Epidermal melanocyte (primary cell): ENCODE data around the gene DAW1.
A peak's percentile ranks its signal among the peaks of the same experiment; 100 is the strongest.

Experiments used
- DNase-seq: peaks from one replicate; pipeline ENCODE4 v3.0.0; 2011; ENCODE audit warnings: low spot score; ENCODE audit not compliant: insufficient read length

Gene DAW1

DNA sequence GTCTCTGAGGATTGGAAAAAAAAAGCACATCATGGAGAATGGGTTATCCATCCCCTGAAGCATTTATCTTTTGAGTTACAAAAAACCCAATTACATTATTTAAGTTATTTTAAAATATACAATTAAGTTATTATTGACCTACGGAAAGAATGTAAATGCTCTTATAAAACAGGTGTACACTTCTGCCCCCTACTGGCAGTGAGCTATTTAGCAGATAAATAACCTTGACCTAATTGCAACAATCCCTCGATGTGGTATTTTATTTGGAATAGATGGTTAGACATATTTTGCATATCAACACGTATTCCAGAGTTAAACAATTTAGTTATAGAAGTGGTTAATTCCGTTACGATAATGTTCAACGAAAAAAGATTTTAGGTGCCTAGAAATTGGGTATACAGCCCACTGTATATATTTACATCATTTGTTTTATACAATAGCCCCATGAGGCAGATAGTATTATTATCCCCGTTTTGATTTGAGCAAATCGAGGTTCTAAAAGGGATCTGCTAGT, 9.1 kb upstream of the DAW1 start:
- DNase-seq = no peak

- peak; percentile 36 for DNase-seq
These were observed 8.5 kb upstream of the DAW1 start for GRCh38 chr2:227862741-227863588.

GRCh38 chr2:227864161-227864756, 7.2 kb upstream of the DAW1 start:
- no peak for DNase-seq

- no peak for DNase-seq
These were observed 6.1 kb upstream of the DAW1 start for GRCh38 chr2:227865291-227865690.

DNA sequence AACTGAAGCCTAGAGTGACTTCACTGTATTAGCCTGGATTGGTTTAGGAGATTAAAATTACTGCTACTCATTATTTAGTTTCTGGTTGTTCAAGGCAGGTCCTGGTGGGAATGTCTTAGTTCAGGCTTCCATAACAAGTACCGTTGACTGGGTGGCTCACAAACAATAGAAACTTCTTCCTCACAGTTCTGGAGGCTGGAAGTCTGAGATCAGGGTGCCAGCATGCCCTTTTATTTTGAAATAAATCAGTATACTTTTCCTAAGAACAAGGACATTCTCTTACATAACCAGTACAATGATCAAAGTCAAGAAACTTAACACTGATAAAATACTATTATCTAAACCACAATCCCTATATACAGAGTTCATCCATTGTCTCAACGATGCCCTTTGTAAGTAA, 4.0 kb upstream of the DAW1 start:
- DNase-seq = no peak

- DNase-seq = no peak
These were observed 589 bp upstream of the DAW1 start for GRCh38 chr2:227870710-227871374.

- DNase-seq = no peak
These were observed 1.2 kb downstream of the DAW1 start for GRCh38 chr2:227872676-227873075.

- no peak for DNase-seq
These were observed 4.9 kb downstream of the DAW1 start for GRCh38 chr2:227876300-227876801.

- DNase-seq = no peak
These were observed 6.2 kb downstream of the DAW1 start for GRCh38 chr2:227877421-227878310.

- no peak for DNase-seq
These were observed 9.0 kb downstream of the DAW1 start for GRCh38 chr2:227880460-227880859.

GRCh38 chr2:227881866-227882517, 10.6 kb downstream of the DAW1 start:
- DNase-seq = no peak

DNA sequence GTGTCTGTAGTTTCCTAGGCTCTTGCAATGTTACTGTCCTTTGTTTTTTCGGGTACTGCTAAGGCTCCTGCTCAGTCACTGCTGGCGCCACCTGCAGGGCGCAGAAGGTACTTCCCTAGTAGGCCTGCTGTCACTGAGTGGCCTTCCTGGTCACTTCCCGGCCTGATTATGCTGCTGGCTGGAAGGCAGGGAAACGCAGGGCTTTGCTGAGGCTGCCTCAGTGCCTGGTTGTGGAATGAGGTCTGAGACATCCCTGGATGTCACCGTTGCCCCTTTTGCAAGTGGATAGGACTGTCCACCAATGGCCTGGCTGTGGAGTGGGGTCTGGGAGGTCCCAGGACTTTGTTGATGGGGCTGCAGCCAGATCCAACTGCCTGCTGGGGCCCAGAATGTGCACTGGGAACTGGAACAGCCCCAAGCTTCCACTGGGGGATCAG, 13.1 kb downstream of the DAW1 start:
- DNase-seq = peak; percentile 41

GRCh38 chr2:227886149-227886548, 14.7 kb downstream of the DAW1 start:
- no peak for DNase-seq

- DNase-seq = no peak
These were observed 16.9 kb downstream of the DAW1 start for GRCh38 chr2:227888289-227888688.

- DNase-seq = no peak
These were observed 17.9 kb downstream of the DAW1 start for GRCh38 chr2:227889336-227889735.

DNA sequence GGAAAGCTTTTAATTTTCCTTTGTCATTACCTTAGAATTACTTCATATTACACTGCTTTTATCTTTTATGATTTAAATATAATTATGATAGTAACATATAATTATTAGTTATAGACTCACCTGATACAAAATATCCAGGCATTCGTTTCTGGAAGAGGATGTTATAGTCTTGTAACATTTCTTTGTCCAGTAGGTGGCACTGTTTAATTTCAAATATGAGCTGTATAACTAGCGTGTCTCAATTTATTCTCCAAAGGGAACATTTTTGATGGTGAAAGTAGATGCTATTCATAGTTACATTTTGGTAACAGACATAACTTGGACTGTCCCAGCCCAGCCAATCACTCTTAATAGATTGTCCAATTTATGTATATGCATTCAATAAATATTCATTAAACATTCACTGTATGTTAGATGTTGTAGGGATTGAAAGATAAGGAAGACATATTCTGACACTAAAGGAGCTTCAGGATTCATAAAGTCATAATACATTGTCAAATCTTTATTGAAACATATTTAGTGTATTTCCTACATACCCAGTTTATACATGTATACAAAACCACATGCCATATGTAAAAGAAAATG, 19.2 kb downstream of the DAW1 start:
- peak; percentile 28 for DNase-seq

GRCh38 chr2:227891673-227892072, 20.2 kb downstream of the DAW1 start:
- DNase-seq = no peak

- DNase-seq = no peak
These were observed 31.9 kb downstream of the DAW1 start for GRCh38 chr2:227903381-227903780.

GRCh38 chr2:227906991-227907390, 35.6 kb downstream of the DAW1 start:
- DNase-seq = no peak
